ENCODE measurements around the gene STX1B.

STX1B gene

GRCh38 chr16:30965436-30965835 is 45.0 kb downstream of the STX1B start:
- DNase-seq (ENCODE audit: low read depth, low spot score), result no peak
- no peak overlapping the region for H3K4me3 ChIP-seq (ENCODE audit: low read depth, low read length)
- POLR2A ChIA-PET, result no interaction called here
- CTCF ChIA-PET, result interaction anchor here (0.9 to 11.0 kb wide), 4 partner anchors 12 to 177 kb away, joined by 3 to 98 read pairs (median 4); partner anchors contain the start of gene HSD3B7
- no peak for TF ChIP-seq CTCF (IDR thresholded peaks at IDR 0.05; ENCODE audit: insufficient read depth, low read length, missing control alignments)

- no peak for TF ChIP-seq CTCF (IDR thresholded peaks at IDR 0.05; ENCODE audit: insufficient read depth, low read length, missing control alignments)
- H3K4me3 ChIP-seq (ENCODE audit: low read depth, low read length), result no peak overlapping the region
- ChIA-PET POLR2A (no interaction called here), CTCF (interaction anchor here (0.9 to 11.0 kb wide), 4 partner anchors 13 to 178 kb away, joined by 3 to 98 read pairs (median 3); partner anchors contain the start of gene HSD3B7)
- no peak for DNase-seq (ENCODE audit: low read depth, low spot score)
These were observed 45.7 kb downstream of the STX1B start for GRCh38 chr16:30964574-30965226.

- ChIA-PET CTCF (interaction anchor here (1.3 to 11.0 kb wide), 2 partner anchors 14 to 20 kb away, joined by 3 to 98 read pairs; partner anchors contain the start of gene HSD3B7), POLR2A (no interaction called here)
- no peak overlapping the region for H3K4me3 ChIP-seq (ENCODE audit: low read depth, low read length)
- no peak for DNase-seq (ENCODE audit: low read depth, low spot score)
- no peak for TF ChIP-seq CTCF (IDR thresholded peaks at IDR 0.05; ENCODE audit: insufficient read depth, low read length, missing control alignments)
These were observed 46.4 kb downstream of the STX1B start for GRCh38 chr16:30963925-30964511.

GRCh38 chr16:30961384-30961783 is 49.1 kb downstream of the STX1B start:
- CTCF ChIA-PET, result interaction anchor here (1.1 to 11.0 kb wide), 5 partner anchors 9 to 181 kb away, joined by 3 to 98 read pairs (median 4); partner anchors contain the start of gene HSD3B7
- no peak overlapping the region for H3K4me3 ChIP-seq (ENCODE audit: low read depth, low read length)
- TF ChIP-seq CTCF (IDR thresholded peaks at IDR 0.05; ENCODE audit: insufficient read depth, low read length, missing control alignments), result no peak

GRCh38 chr16:30958175-30959079 is 52.0 kb downstream of the STX1B start:
- POLR2A ChIA-PET, result interaction anchor here (0.9 to 1.4 kb wide), 3 partner anchors 20 to 222 kb away, joined by 3 to 4 read pairs (median 3); partner anchors contain the start of genes ZNF646 and ZNF668
- TF ChIP-seq CTCF (IDR thresholded peaks at IDR 0.05; ENCODE audit: insufficient read depth, low read length, missing control alignments), result peak; percentile 17
- H3K4me3 ChIP-seq (ENCODE audit: low read depth, low read length), result peak overlapping the region; percentile 84
- DNase-seq (ENCODE audit: low read depth, low spot score), result no peak
- CTCF ChIA-PET, result interaction anchor here (1.0 to 1.6 kb wide), 4 partner anchors 10 to 184 kb away, joined by 3 to 11 read pairs (median 4); partner anchors contain the start of gene HSD3B7

More at GRCh38 chr16:30961384-30961783, 49.1 kb downstream of the STX1B start:
- POLR2A ChIA-PET, result no interaction called here
- no peak for DNase-seq (ENCODE audit: low read depth, low spot score)
